Measurements from ENCODE around the gene VSTM2L.

Gene VSTM2L

DNA sequence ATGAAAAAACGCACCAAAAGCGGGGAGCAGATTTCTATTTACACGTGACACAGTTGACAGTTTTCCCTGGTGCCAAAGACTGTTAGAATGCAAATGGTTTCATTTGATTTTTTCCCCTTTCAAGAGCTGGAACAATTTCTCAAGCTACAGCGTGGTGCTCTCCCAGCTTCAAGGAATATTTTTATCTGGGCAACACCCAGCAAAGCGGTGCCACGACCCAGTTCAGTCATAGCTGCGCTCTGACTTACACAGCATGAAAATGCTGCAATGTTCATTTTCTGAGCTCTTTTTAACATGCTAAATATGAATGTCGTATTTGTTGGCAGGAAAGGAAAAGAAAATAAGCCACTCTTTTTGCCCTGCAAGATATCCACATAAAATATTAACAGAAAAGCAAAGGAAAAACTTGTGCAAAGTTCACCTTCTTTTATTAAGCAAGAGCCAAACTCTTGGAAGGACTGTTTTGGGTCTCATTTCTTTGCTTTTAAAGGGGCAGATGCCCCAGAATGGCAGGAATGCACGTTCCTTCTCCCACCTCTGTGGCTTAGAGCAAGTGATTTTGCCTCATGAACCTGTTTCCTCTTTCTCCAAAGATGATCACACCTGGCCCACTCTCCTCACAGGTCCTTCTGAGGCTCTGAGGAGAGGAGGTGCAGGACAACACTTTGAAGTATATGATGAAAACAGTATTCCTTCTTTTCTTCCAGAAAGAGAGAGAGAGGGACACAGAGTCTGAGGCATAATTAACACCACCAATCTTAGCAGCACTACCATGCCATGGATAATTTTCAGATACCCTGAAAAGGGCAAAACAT lies 83.3 kb downstream of the VSTM2L start:
- no peak overlapping the region for H3K27ac ChIP-seq
- no peak overlapping the region for H3K4me3 ChIP-seq (ENCODE audit: low read depth, low read length)
- no peaks in the 10 kb centered on the region for H3K27me3 ChIP-seq (replicated peaks)
- in situ Hi-C loops (cut with HindIII; ENCODE audit: low pct_ligation_motif_present, low sequenced_read_pairs) = no loop called here
- TF ChIP-seq, protein P1, sequence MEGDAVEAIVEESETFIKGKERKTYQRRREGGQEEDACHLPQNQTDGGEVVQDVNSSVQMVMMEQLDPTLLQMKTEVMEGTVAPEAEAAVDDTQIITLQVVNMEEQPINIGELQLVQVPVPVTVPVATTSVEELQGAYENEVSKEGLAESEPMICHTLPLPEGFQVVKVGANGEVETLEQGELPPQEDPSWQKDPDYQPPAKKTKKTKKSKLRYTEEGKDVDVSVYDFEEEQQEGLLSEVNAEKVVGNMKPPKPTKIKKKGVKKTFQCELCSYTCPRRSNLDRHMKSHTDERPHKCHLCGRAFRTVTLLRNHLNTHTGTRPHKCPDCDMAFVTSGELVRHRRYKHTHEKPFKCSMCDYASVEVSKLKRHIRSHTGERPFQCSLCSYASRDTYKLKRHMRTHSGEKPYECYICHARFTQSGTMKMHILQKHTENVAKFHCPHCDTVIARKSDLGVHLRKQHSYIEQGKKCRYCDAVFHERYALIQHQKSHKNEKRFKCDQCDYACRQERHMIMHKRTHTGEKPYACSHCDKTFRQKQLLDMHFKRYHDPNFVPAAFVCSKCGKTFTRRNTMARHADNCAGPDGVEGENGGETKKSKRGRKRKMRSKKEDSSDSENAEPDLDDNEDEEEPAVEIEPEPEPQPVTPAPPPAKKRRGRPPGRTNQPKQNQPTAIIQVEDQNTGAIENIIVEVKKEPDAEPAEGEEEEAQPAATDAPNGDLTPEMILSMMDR (IDR thresholded peaks at IDR 0.05; ENCODE audit: low read depth, low read length, missing control alignments) = no peak
- no peak for DNase-seq
- peaks cover 2% of the 10 kb centered on the region for H3K36me3 ChIP-seq (replicated peaks)

DNA sequence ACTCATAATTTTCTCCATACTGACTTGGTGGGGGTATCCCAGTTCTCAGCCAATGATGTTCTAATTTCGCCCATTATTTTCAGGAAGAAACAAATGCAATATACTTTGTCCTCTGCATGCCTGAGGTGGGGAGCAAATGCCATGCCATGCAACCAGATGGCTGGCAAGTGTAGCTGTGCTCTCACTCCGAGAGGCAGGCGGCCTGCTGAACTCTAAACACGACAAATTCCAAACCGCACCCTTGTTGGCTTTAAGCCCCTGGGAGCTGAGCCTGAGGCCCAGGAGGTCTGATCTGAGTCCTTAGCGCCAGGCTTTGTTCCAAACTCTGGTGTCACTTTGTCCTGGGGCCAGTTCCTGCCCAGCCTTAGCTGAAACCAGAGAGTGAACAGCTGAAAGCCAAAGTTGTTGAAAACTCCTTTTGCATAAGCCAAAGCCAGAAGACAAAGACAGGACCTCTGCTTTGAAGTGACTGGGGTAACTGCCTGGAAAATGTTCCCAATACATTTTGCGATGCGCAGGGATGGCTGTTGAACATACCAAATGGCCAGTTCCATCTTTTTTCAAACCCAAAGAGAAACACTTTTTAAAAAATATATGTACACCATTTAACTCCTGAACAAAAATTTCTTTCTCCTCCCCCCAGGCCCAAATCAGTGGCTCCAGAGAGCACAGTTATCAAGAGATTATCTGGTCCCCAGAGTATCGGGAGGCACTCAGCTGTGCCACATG lies 84.1 kb downstream of the VSTM2L start:
- H3K27me3 ChIP-seq (replicated peaks) = no peaks in the 10 kb centered on the region
- no peak for DNase-seq
- TF ChIP-seq, protein P1 (IDR thresholded peaks at IDR 0.05; ENCODE audit: low read depth, low read length, missing control alignments) = no peak
- in situ Hi-C loops (cut with HindIII; ENCODE audit: low pct_ligation_motif_present, low sequenced_read_pairs) = no loop called here
- H3K36me3 ChIP-seq (replicated peaks) = no peaks in the 10 kb centered on the region
- H3K4me3 ChIP-seq (ENCODE audit: low read depth, low read length) = no peak overlapping the region
- no peak overlapping the region for H3K27ac ChIP-seq

DNA sequence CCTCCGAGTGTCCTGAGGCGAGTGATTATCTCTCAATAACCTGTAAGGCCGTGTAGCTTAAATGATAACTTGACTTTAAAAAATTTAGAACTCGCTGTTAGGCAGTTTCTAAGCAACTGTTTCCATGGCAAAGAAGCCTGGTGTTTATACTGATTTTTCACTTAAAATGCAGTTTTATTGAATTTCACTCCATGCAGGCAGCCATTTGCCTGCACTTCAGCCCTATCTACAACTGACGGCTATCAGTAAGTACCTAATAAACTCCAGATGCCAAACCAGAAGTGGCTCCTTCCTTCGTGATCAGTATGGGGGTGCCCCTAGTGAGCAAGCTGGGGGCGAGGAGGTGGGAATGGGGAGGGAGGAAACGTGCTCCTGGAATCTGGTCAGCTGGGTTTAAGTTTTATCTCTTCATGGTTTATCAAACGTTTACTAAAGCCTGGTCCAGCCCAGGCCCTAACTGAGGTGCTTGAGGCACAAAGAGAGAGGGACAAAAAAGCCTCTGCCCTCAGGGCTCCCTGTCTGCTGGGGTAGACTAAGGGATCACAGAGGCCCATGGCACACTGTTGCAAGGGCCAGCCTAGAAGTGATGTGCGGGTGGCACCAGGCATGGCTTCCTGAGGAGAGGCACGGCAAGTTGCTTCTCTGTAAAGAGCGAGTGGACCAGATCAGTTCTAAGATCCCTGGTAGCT lies 84.8 kb downstream of the VSTM2L start:
- Histone ChIP-seq H3K4me3 (ENCODE audit: low read depth, low read length) (no peak overlapping the region), H3K27me3 (replicated peaks) (no peaks in the 10 kb centered on the region), H3K36me3 (replicated peaks) (no peaks in the 10 kb centered on the region), H3K27ac (no peak overlapping the region)
- TF ChIP-seq, protein P1 (IDR thresholded peaks at IDR 0.05; ENCODE audit: low read depth, low read length, missing control alignments) = no peak
- no peak for DNase-seq
- in situ Hi-C loops (cut with HindIII; ENCODE audit: low pct_ligation_motif_present, low sequenced_read_pairs) = no loop called here

DNA sequence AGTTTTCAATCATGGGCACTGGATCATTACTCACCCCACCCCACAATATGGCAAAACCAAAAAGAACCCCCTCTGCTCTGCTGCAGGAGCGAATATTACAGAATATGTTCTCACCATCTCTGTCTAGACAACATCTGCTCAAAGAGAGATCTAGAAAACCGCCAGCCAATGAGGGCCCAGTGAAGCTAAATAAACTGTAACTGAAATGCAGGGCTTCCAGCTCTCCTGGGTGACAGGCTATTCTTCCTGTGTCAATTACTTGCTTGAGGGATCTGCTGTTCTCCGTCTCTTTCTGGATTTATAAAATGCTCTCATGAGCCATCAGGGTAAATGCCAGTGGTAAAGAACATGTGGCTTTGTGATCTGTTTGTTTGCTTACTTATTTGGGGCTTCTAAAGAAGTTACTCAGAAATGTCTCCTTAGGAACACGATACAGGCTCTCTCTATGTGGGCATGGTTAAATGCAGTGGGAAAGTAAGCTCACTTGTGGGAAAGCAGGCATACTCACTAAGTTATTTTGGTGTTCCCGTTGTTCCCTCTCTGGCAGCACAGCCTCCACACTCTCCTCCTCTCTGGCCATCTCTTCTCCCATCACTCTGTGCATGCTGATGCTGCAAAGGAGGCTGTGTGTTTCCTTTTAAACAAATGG lies 85.5 kb downstream of the VSTM2L start:
- Histone ChIP-seq H3K4me3 (ENCODE audit: low read depth, low read length) (no peak overlapping the region), H3K27me3 (replicated peaks) (no peaks in the 10 kb centered on the region), H3K27ac (no peak overlapping the region), H3K36me3 (replicated peaks) (no peaks in the 10 kb centered on the region)
- TF ChIP-seq, protein P1 (IDR thresholded peaks at IDR 0.05; ENCODE audit: low read depth, low read length, missing control alignments) = no peak
- in situ Hi-C loops (cut with HindIII; ENCODE audit: low pct_ligation_motif_present, low sequenced_read_pairs) = no loop called here
- no peak for DNase-seq

DNA sequence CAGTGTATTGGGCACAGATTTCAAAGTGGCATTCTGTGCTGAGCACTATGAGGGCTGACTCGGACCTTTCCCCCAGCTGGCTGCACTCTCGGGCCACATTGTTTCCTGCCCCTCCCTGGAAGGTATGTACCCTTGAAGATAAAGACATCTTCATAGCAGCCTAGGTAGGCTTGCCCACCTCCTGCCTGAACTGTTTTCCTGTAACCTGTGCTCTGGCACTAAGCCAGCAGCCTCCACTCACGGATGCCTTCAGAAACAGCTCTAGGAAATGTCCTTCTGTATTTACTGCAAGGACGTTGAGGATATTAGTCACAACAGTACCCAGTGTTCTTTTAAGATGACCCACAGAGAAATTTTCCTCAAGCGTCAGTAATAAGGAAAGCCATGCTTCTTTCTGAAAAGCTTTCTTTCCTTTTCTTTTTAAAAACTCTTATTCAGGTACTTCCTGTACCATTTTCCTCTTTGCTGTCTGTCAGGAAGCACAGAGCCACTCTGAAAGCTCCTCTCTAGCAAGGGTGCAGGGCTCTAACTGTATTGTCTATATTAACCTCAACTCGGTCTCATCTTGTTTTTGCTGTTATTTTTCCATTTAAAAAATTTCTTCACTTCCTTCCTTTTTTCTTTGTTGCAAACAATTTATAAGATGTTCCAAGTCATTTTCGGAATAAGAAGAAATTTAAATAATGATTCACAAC lies 86.8 kb downstream of the VSTM2L start:
- TF ChIP-seq, protein P1 (IDR thresholded peaks at IDR 0.05; ENCODE audit: low read depth, low read length, missing control alignments) = no peak
- H3K4me3 ChIP-seq (ENCODE audit: low read depth, low read length) = no peak overlapping the region
- no peaks in the 10 kb centered on the region for H3K36me3 ChIP-seq (replicated peaks)
- in situ Hi-C loops (cut with HindIII; ENCODE audit: low pct_ligation_motif_present, low sequenced_read_pairs) = loop anchor here (10.0 kb wide), 1 partner anchor 75 kb away; no protein-coding TSS in a partner anchor
- no peaks in the 10 kb centered on the region for H3K27me3 ChIP-seq (replicated peaks)
- DNase-seq = no peak
- peak overlapping the region; percentile 48 for H3K27ac ChIP-seq
